Activated B cell treated with CpG ODN at 0.5 μM for 24 hours (primary cell): ENCODE measurements around the gene HSD11B2. TPM values are rescaled to one million over a fixed set of nuclear protein-coding genes. Genes with fewer than 3 reads are reported as not detected.

Experiments used
- ATAC-seq: fragments of 200-7000 bp; cut with Tn5 transposase; one replicate; pipeline ENCODE4 v1.10.0; 2021; ENCODE audit warnings: low read depth, mild to moderate bottlenecking, moderate library complexity
- CTCF ChIA-PET: fragments of 350-600 bp; sonication (Branson Sonifier 250); formaldehyde crosslinking; loops from one replicate; lab custom pipeline; 2021; ENCODE audit warnings: antibody characterized with exemption; lab: Charles Lee
- POLR2A ChIA-PET: fragments of 350-600 bp; sonication (Branson Sonifier 250); formaldehyde crosslinking; loops from one replicate; lab custom pipeline; 2021; ENCODE audit warnings: antibody characterized with exemption; lab: Charles Lee
- DNase-seq: peaks from one replicate; pipeline ENCODE4 v3.0.0; 2022
- H3K27ac Mint-ChIP-seq: one replicate; pipeline ENCODE4 v1.8.0; 2020; ENCODE audit warnings: mixed read lengths
- H3K27me3 Mint-ChIP-seq: one replicate; pipeline ENCODE4 v1.8.0; 2021; ENCODE audit warnings: mixed read lengths
- H3K36me3 Mint-ChIP-seq: one replicate; pipeline ENCODE4 v1.8.0; 2021; ENCODE audit warnings: low read depth, mixed read lengths
- H3K4me1 Mint-ChIP-seq: one replicate; pipeline ENCODE4 v1.8.0; 2021; ENCODE audit warnings: mixed read lengths
- H3K4me3 Mint-ChIP-seq: one replicate; pipeline ENCODE4 v1.8.0; 2020; ENCODE audit warnings: mild to moderate bottlenecking, mixed read lengths
- H3K9me3 Mint-ChIP-seq: one replicate; pipeline ENCODE4 v1.8.0; 2020; ENCODE audit warnings: mixed read lengths
- CTCF ChIP-seq: fragments of 200-600 bp; IDR thresholded peaks from one replicate; pipeline ENCODE4 v1.8.0; 2022; ENCODE audit warnings: antibody characterized with exemption, mild to moderate bottlenecking
- intact Hi-C: fragments of 100-400 bp; cut with micrococcal nuclease; formaldehyde crosslinking; loops from one replicate; pipeline ENCODE4 v1.15.1; 2024
- total RNA-seq: library from RNA; stranded (reverse); gene quantifications from 2 replicates; pipeline ENCODE4 v1.2.3, GENCODE V29; 2022

HSD11B2 gene
- total RNA-seq, 1 donor from 2014 or later: 0.49 TPM

DNA sequence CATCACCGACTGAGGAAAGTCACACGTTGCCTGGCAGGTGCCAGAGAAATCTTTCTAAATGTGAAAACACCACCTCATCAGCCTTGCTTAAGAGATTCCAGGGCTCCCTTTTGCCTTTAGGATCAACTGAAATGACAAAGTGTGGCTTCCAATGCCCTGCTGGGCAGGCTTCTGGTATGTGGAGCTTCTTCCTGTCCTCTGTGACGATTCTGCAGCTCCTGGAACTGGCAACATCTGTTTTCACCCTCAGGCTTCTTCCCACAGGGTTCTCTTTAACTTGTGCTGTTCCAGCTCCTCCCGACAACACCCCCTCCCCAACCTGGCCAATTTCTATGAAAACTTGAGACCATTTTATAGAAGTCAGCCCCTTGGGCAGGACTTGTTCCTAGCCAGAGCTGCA is 9.9 kb upstream of the HSD11B2 start:
- no peak overlapping the region for H3K27ac Mint-ChIP-seq
- TF ChIP-seq CTCF: no peak

DNA sequence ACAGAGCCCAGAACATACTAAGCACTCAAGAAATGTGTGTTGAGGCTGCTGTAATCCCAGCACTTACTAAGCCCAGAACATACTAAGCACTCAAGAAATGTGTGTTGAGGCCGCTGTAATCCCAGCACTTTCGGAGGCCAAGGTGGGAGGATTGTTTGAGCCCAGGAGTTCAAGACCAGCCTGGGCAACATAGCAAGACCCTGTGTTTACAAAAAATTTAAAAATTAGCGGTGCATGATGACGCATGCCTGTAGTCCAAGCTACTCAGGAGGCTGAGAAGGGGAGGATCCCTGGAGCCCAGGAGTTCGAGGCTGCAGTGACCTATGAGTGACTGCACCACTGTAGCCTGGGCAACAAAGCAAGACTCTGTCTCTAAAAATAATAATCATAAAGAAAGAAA is 7.9 kb upstream of the HSD11B2 start:
- ATAC-seq (no peak), DNase-seq (no peak)
- H3K27ac Mint-ChIP-seq: no peak overlapping the region
- ChIA-PET CTCF (interaction anchor here (1.2 kb wide), 1 partner anchor 11 kb away, joined by 4 read pairs; no protein-coding TSS in a partner anchor), POLR2A (no interaction called here)
- H3K27me3 Mint-ChIP-seq: peaks cover 23% of the 10 kb centered on the region
- TF ChIP-seq CTCF: no peak
- intact Hi-C loops: no loop called here
- peaks cover 2% of the 10 kb centered on the region for H3K4me1 Mint-ChIP-seq
- no peak overlapping the region for H3K4me3 Mint-ChIP-seq
- H3K36me3 Mint-ChIP-seq: no peaks in the 10 kb centered on the region
- H3K9me3 Mint-ChIP-seq: no peaks in the 10 kb centered on the region

More for the DNA sequence above, 9.9 kb upstream of the HSD11B2 start:
- Mint-ChIP-seq H3K27me3 (peaks cover 18% of the 10 kb centered on the region), H3K36me3 (no peaks in the 10 kb centered on the region), H3K9me3 (no peaks in the 10 kb centered on the region), H3K4me1 (peaks cover 6% of the 10 kb centered on the region), H3K4me3 (no peak overlapping the region)
- ChIA-PET POLR2A (no interaction called here), CTCF (no interaction called here)
- DNase-seq: no peak
- intact Hi-C loops: no loop called here
- ATAC-seq: no peak

DNA sequence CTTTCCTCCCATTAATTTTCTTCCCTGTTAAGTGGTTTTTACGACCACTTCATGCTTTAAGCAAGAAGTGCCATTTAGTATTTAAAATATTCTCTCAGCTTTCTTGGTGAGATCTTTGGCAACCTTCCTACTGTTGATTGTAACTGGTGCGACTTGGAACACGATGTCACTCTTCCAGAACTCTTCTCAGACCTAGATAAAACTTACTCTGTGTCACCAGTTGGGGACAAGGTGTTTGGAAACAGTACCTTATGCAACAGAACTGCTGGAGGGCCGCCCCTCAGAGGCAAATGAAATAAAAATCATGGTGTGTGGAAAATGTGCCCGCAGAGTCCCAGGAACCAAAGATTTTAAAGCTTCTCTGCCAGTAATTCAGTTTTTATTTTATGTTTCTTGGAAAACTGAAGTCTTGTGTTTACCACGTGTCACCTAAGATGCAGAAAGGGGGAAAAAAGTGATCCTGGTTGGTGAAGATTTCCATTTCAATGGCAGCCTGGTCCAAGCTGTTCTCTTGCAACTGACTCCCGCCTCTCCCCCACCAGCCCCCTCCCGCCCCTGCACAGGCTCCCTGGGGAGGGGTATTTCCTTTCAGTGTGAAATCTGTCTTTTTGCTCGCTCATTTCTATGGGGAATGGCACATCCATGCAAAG is 7.2 kb upstream of the HSD11B2 start:
- DNase-seq (no peak), ATAC-seq (no peak)
- H3K36me3 Mint-ChIP-seq: no peaks in the 10 kb centered on the region
- POLR2A ChIA-PET: no interaction called here
- CTCF ChIA-PET: interaction anchor here (1.2 kb wide), 1 partner anchor 23 kb away, joined by 3 read pairs; no protein-coding TSS in a partner anchor
- H3K9me3 Mint-ChIP-seq: no peaks in the 10 kb centered on the region
- no peak overlapping the region for H3K27ac Mint-ChIP-seq
- intact Hi-C loops: no loop called here
- H3K4me1 Mint-ChIP-seq: peaks cover 2% of the 10 kb centered on the region
- TF ChIP-seq CTCF: no peak
- no peak overlapping the region for H3K4me3 Mint-ChIP-seq
- peaks cover 24% of the 10 kb centered on the region for H3K27me3 Mint-ChIP-seq

GRCh38 chr16:67424261-67424615 is 6.7 kb upstream of the HSD11B2 start:
- ChIA-PET CTCF (interaction anchor here (1.2 to 1.3 kb wide), 2 partner anchors 23 to 41 kb away, joined by 3 to 5 read pairs; no protein-coding TSS in a partner anchor), POLR2A (no interaction called here)
- no peak for DNase-seq
- no peak for ATAC-seq
- Mint-ChIP-seq H3K4me1 (peaks cover 2% of the 10 kb centered on the region), H3K9me3 (no peaks in the 10 kb centered on the region), H3K36me3 (no peaks in the 10 kb centered on the region), H3K27me3 (peaks cover 28% of the 10 kb centered on the region), H3K4me3 (no peak overlapping the region), H3K27ac (no peak overlapping the region)
- TF ChIP-seq CTCF: no peak
- intact Hi-C loops: no loop called here

- H3K36me3 Mint-ChIP-seq: no peaks in the 10 kb centered on the region
- H3K27ac Mint-ChIP-seq: no peak overlapping the region
- no peak overlapping the region for H3K4me3 Mint-ChIP-seq
- ChIA-PET POLR2A (no interaction called here), CTCF (interaction anchor here (1.0 to 1.3 kb wide), 4 partner anchors 22 to 836 kb away, joined by 3 to 5 read pairs (median 3); no protein-coding TSS in a partner anchor)
- peaks cover 2% of the 10 kb centered on the region for H3K4me1 Mint-ChIP-seq
- TF ChIP-seq CTCF: no peak
- H3K27me3 Mint-ChIP-seq: peaks cover 28% of the 10 kb centered on the region
- ATAC-seq: no peak
- intact Hi-C loops: loop anchor here (5.0 kb wide), 1 partner anchor 242 kb away; the partner anchor contains the start of genes C16orf86 and ENKD1
- no peak for DNase-seq
- no peaks in the 10 kb centered on the region for H3K9me3 Mint-ChIP-seq
These were observed 5.9 kb upstream of the HSD11B2 start for GRCh38 chr16:67425061-67425460.
